Measurements from ENCODE around the gene NEURL1.

GRCh38 chr10:103553743-103554487, 60.4 kb downstream of the NEURL1 start:
- TF ChIP-seq CTCF (conservative IDR thresholded peaks at IDR 0.05 in 1 of 2, IDR thresholded peaks at IDR 0.05 in 1 of 2; ENCODE audit: extremely low read depth in 1 of 2, insufficient read depth in 1 of 2, low read depth in 1 of 2, low read length in 2 of 2), result no peak
- TF ChIP-seq EZH2 (IDR thresholded peaks at IDR 0.05; ENCODE audit: borderline replicate concordance, low read length), result no peak
